ENCODE data around the gene UBD.

Gene UBD

GRCh38 chr6:29529956-29530355 lies 29.6 kb downstream of the UBD start:
- TF ChIP-seq CTCF (IDR thresholded peaks at IDR 0.05; ENCODE audit: poor library complexity, severe bottlenecking), result no peak
- DNase-seq (ENCODE audit: low spot score) (no peak), ATAC-seq (ENCODE audit: low read depth) (no peak)
- H3K4me3 ChIP-seq (ENCODE audit: severe bottlenecking), result no peak overlapping the region
- no peaks in the 10 kb centered on the region for H3K4me1 ChIP-seq (ENCODE audit: insufficient read depth, poor library complexity, severe bottlenecking)
- no peaks in the 10 kb centered on the region for H3K9me3 ChIP-seq (ENCODE audit: severe bottlenecking)
- peaks cover 6% of the 10 kb centered on the region for H3K27me3 ChIP-seq (ENCODE audit: insufficient read depth, poor library complexity, severe bottlenecking)
- no peak overlapping the region for H3K27ac ChIP-seq (ENCODE audit: poor library complexity, severe bottlenecking)
- no peaks in the 10 kb centered on the region for H3K36me3 ChIP-seq (ENCODE audit: low read depth)

- Histone ChIP-seq H3K4me3 (ENCODE audit: severe bottlenecking) (no peak overlapping the region), H3K36me3 (ENCODE audit: low read depth) (no peaks in the 10 kb centered on the region), H3K27me3 (ENCODE audit: insufficient read depth, poor library complexity, severe bottlenecking) (peaks cover 13% of the 10 kb centered on the region), H3K27ac (ENCODE audit: poor library complexity, severe bottlenecking) (no peak overlapping the region), H3K4me1 (ENCODE audit: insufficient read depth, poor library complexity, severe bottlenecking) (no peaks in the 10 kb centered on the region), H3K9me3 (ENCODE audit: severe bottlenecking) (no peaks in the 10 kb centered on the region)
- TF ChIP-seq CTCF (IDR thresholded peaks at IDR 0.05; ENCODE audit: poor library complexity, severe bottlenecking), result no peak
- no peak for ATAC-seq (ENCODE audit: low read depth)
- DNase-seq (ENCODE audit: low spot score), result no peak
Observed at GRCh38 chr6:29528988-29529560, 30.5 kb downstream of the UBD start.

- no peak for TF ChIP-seq CTCF (IDR thresholded peaks at IDR 0.05; ENCODE audit: poor library complexity, severe bottlenecking)
- Histone ChIP-seq H3K4me3 (ENCODE audit: severe bottlenecking) (no peak overlapping the region), H3K27ac (ENCODE audit: poor library complexity, severe bottlenecking) (no peak overlapping the region), H3K36me3 (ENCODE audit: low read depth) (no peaks in the 10 kb centered on the region), H3K9me3 (ENCODE audit: severe bottlenecking) (peaks cover 4% of the 10 kb centered on the region), H3K4me1 (ENCODE audit: insufficient read depth, poor library complexity, severe bottlenecking) (no peaks in the 10 kb centered on the region), H3K27me3 (ENCODE audit: insufficient read depth, poor library complexity, severe bottlenecking) (peaks cover 13% of the 10 kb centered on the region)
- ATAC-seq (ENCODE audit: low read depth), result no peak
- no peak for DNase-seq (ENCODE audit: low spot score)
Observed at GRCh38 chr6:29528300-29528931, 31.1 kb downstream of the UBD start.

GRCh38 chr6:29527564-29527963 lies 32.0 kb downstream of the UBD start:
- Histone ChIP-seq H3K27me3 (ENCODE audit: insufficient read depth, poor library complexity, severe bottlenecking) (peaks cover 13% of the 10 kb centered on the region), H3K27ac (ENCODE audit: poor library complexity, severe bottlenecking) (no peak overlapping the region), H3K4me1 (ENCODE audit: insufficient read depth, poor library complexity, severe bottlenecking) (no peaks in the 10 kb centered on the region), H3K36me3 (ENCODE audit: low read depth) (no peaks in the 10 kb centered on the region), H3K4me3 (ENCODE audit: severe bottlenecking) (no peak overlapping the region), H3K9me3 (ENCODE audit: severe bottlenecking) (peaks cover 4% of the 10 kb centered on the region)
- no peak for ATAC-seq (ENCODE audit: low read depth)
- TF ChIP-seq CTCF (IDR thresholded peaks at IDR 0.05; ENCODE audit: poor library complexity, severe bottlenecking), result no peak
- no peak for DNase-seq (ENCODE audit: low spot score)

GRCh38 chr6:29527126-29527525 lies 32.4 kb downstream of the UBD start:
- peaks cover 13% of the 10 kb centered on the region for H3K27me3 ChIP-seq (ENCODE audit: insufficient read depth, poor library complexity, severe bottlenecking)
- H3K36me3 ChIP-seq (ENCODE audit: low read depth), result no peaks in the 10 kb centered on the region
- no peaks in the 10 kb centered on the region for H3K4me1 ChIP-seq (ENCODE audit: insufficient read depth, poor library complexity, severe bottlenecking)
- H3K9me3 ChIP-seq (ENCODE audit: severe bottlenecking), result peaks cover 4% of the 10 kb centered on the region
- H3K27ac ChIP-seq (ENCODE audit: poor library complexity, severe bottlenecking), result no peak overlapping the region
- no peak overlapping the region for H3K4me3 ChIP-seq (ENCODE audit: severe bottlenecking)
- DNase-seq (ENCODE audit: low spot score), result no peak
- TF ChIP-seq CTCF (IDR thresholded peaks at IDR 0.05; ENCODE audit: poor library complexity, severe bottlenecking), result no peak
- no peak for ATAC-seq (ENCODE audit: low read depth)
